Fibroblast of peridontal ligament (primary cell): ENCODE results near the gene OPRPN.

Experiments used
- DNase-seq: peaks from one replicate; pipeline ENCODE4 v3.0.0-alpha.2; 2010; ENCODE audit errors: extremely low read depth

Gene OPRPN

DNA sequence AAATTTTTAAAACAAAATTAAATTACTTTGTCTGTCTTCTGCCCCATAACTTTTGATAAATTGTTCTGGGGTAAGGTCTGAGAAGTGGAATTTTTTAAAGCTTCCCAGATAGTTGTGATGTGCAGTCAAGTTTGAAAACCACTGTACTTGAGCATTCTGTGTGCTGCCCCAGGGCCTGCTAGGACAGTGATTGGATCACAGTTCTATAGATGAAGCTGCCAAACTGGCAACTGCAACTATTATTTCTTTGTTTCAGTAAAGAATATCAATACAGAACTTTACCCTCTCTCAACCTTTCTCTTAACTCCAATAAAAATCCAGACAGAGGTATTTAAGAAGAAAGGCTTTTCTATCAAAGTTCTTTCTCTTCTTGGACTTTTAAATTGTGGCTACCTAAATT, at the start of gene OPRPN:
TSS of gene OPRPN (plus strand) at position 361 of the 400 bp plus-strand sequence. CDS start 1,346 bp downstream, outside the sequence.
- DNase-seq, result no peak

DNA sequence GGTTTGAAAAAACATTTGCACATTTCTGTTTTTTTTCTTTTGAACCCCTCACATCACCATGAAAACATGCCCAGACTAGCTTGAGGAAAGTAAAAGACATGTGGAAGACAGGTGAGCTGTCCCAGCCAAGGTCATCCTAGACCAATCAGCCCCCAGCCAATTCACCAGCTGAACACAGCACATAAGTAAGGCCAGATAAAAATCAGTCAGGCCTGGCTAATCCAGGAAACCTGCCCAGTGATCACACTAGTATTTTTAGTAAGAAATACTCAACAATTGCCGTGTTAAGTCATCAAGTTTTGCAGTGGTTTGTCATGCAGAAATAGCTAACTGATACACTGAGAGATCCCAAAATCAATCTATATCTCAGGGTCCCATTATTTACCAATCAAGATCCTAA, 41.6 kb upstream of the OPRPN start:
- no peak for DNase-seq

DNA sequence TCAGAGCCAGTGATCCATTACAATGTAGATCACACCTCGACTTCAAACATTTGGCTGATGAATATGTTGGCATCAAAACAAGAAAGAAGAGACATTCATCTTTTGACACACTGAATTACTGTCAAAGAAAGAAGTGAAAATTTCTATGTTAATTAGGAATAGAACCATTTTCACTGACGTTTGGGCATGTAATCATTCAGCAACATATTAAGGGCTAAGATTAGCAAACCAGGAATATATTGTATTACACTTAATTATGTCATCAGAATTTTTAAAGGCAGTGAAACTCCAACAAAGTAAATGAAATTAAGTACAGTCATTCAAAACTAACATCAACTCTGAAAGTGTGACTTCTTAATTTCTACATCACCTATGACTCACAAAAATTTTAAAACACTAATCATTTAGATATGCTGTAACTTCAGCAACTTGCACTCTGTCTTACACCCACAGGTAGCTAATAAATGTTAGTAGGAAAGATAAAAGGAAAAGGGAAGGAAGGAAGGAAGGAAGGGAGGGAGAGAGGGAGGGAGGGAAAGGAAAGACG, 38.6 kb upstream of the OPRPN start:
- no peak for DNase-seq

DNA sequence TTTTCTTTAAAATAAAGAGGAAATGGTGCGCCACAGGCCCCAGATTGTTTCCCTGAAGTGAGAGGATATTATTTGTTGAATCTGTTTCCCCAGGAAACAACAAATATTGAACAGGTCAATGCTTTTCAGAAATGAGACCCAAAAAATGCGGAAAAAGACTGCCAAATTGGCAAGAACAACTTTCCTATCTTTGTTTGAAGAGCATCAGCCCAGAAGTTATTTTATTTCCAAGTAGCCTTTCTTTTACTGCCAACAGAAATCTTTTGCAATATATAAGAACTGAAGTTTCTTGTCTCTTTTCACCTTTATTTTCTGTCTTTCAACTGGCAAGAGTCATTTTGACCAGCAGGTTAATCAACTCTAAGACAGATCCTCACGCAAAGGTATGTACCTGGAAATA, 37.3 kb upstream of the OPRPN start, which contains the start of gene SMR3A:
TSS of gene SMR3A (plus strand) at position 301 of the 400 bp plus-strand sequence. CDS start 1,356 bp downstream, outside the sequence.
- DNase-seq, result no peak

- DNase-seq, result no peak
These were observed 33.7 kb upstream of the OPRPN start for GRCh38 chr4:70364002-70364401.

DNA sequence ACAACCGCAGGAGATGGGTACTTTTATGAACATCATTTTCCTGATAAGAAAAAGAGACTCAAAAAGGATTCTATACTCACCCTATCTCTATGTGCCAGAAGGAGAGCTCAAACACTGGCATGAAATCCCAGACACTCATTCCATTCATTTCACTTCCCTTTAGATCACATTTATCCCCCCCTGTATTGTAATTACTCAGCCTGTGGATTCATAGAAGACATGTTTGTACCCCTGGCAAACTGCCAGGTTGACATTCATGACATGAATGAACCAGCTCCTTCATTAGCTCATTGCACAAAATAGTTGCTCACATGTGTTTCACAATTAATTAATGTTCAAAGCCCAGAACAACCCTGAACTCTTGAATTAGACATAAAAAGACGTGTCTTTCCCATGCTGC, 32.3 kb upstream of the OPRPN start:
- no peak for DNase-seq

DNA sequence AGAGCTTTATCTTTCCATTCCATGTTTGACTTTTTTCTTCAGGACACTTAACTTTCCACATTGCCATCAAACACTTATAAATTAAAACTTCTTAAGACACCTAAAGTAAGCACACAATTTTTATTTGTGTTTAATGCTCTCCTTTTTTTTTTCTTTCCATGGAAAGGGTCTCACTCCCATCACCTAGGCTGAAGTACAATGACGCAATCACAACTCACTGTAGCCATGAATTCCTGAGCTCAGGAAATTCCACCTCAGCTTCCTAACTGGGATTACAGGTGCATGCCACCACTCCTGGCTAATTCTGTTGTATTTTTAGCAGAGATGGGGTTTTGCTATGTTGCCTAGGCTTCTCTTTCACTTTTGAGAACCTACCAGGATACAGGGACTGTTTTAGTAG, 29.9 kb upstream of the OPRPN start:
- no peak for DNase-seq

GRCh38 chr4:70371987-70372386, 25.8 kb upstream of the OPRPN start:
- no peak for DNase-seq

GRCh38 chr4:70372760-70373159, 25.0 kb upstream of the OPRPN start:
- no peak for DNase-seq

DNA sequence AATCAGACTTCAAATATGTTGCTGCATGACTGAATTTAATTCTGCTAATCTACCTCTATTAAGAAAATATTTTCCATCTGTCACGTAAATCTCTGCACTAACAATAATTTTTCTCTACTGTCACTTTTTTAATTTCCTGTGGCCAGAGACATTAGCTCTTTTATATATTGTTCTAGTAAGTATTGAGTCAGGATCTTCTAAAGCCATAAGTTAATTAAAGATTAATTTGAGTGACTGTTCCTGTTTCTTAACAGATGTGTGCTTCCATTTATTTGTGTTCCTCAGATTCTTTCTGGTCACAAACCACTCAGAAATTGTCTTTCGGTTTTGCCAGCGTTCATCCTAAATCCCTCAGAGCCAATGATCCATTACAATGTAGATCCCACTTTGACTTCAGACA, 17.2 kb upstream of the OPRPN start:
- DNase-seq, result no peak

DNA sequence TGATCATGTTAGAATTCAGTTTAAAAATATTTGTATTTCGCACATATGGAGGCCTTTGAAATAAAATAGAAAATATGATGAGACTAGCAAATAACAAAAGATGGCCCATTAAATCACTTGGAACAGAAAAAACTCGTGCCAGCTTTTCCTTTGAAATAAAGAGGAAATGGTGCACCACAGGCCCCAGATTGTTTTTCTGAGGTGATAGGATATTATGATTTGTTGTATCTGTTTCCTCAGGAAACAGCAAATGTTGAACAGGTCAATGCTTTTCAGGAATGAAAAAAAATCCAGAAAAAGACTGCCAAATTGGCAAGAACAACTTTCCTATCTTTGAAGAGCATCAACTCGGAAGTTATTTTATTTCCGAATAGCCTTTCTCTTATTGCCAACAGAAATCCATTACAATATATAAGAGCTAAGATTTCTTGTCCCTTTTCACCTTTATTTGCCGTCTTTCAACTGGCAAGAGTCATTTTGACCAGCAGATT, 15.0 kb upstream of the OPRPN start, which contains the start of gene SMR3B:
TSS of gene SMR3B (plus strand) at position 441 of the 491 bp plus-strand sequence. CDS start 1,380 bp downstream, outside the sequence.
- no peak for DNase-seq

DNA sequence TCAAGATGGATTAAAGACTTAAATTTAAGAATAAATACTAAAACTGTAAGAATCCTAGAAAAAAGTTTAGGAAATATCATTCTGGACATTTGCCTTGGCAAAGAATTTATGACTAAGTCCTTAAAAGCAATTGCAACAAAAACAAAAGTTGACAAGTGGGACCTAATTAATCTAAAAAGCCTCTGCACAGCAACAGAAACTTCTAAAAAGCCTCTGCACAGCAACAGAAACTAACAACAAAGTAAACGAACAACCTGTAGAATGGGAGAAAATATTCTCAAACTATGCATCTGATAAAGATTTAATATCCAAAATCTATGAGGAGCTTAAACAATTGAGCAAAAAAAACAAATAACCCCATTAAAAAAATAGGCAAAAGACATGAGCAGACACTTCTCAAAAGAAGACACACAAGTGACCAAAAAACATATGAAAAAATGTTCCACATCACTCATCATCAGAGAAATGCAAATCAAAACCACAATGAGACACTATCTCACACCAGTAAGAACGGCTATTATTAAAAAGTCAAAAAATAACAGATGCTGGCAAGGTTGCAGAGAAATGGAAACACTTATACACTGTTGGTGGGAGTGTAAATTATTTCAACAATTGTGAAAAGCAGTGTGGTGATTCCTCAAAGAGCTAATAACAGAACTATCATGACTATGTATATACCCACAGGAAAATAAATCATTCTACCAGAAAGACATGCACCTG, 5.5 kb upstream of the OPRPN start:
- DNase-seq, result no peak

- DNase-seq, result no peak
These were observed 1.6 kb downstream of the OPRPN start for GRCh38 chr4:70399319-70399718.

- DNase-seq, result no peak
These were observed 5.0 kb downstream of the OPRPN start for GRCh38 chr4:70402762-70403161.

DNA sequence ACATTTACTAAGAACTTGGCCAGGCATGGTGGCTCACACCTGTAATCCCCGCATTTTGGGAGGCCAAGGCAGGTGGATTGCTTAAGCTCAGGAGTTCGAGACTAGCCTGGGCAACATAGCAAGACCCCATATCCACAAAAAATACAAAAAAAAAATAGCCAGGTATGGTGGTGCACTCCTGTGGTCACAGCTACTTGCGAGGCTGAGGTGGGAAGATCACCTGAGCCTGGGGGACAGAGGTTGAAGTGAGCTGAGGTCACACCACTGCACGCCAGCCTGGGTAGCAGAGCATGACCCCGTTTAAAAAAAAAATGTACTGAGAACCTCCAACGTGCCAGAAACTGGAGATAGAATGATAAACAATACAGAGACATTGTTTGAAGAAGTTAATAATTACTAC, 8.0 kb downstream of the OPRPN start:
- no peak for DNase-seq

DNA sequence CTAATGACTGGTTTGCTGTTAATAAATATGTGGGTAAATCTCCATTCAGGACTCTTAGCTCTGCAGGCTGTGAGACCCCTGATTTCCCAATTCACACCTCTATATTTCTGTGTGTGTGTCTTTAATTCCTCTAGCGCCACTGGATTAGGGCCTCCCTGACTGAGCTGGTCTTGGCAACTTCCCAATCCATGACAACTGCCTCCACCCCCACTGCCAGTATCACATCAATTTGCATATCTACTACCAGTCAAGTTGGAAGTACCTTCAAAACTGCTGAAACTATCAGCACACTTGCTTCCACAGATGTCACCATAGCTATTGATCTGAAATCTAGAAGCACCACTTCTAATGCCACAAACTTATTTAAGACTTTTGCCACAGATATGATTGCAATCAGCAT, 27.6 kb downstream of the OPRPN start:
- DNase-seq, result no peak

DNA sequence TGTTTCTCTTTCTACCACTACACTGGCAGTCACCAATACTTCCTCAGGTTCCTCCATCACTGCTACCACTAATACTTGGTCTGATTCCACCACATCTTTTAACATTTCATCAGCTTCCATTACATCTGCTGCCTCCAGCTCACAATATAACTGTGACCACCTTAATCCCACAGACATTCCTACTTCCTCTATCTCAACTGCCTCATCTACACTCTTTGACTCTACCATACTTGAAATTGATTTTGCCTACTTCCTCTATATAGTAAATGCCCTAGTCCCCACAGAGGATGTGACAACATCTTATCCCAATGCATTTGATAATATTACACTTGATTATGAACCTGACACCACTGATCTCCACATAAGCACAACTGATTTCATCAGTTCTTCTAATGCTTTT, 29.0 kb downstream of the OPRPN start:
- no peak for DNase-seq

- no peak for DNase-seq
These were observed 39.5 kb downstream of the OPRPN start for GRCh38 chr4:70437197-70437596.

GRCh38 chr4:70442474-70442873, 44.7 kb downstream of the OPRPN start:
- no peak for DNase-seq

- no peak for DNase-seq
These were observed 45.6 kb downstream of the OPRPN start for GRCh38 chr4:70443329-70443728.

DNA sequence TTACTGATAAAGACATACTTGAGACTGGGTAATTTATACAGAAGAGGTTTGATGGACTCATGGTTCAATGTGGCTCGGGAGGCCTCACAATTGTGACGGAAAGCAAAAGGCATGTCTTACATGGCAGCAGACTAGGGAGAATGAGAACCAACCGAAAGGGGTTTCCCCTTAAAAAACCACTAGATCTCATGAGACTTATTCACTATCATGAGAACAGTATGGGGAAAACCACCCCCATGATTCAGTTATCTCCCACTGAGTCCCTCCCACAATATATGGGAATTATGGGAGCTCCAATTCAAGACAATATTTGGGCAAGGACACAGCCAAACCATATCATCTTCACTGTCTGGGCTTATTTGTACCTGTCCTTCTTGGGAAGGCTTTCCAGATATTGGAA, 51.5 kb downstream of the OPRPN start:
- no peak for DNase-seq

DNA sequence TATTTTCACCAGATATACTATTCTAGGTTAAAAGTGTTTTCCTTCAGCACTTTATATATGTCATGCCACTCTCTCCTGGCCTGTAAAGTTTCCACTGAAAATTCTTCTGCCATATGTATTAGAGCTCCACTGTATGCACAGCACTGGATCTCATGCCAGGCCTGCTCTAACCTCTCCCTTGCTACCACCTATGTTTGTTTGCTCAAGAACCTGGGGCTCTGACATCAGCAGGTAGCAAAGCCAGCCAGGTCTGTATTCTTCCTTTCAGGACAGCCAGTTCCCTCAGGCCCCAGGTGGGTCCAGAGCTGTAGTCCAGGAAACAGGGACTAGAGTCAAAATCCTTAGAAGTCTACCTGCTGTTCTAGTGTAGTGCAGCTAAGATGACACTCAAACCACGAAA, 55.2 kb downstream of the OPRPN start:
- no peak for DNase-seq
